C4-2B (cell line): Measurements from ENCODE around the gene CEP250.

ENCODE experiments used
- CTCF ChIP-seq: fragments of 450-650 bp; conservative IDR thresholded peaks from 2 replicates; pipeline ENCODE4 v1.5.1; 2017; ENCODE audit warnings: mild to moderate bottlenecking
- ZFX ChIP-seq: fragments of 450-650 bp; IDR thresholded peaks from 2 replicates; pipeline ENCODE4 v1.6.1; 2017

DNA sequence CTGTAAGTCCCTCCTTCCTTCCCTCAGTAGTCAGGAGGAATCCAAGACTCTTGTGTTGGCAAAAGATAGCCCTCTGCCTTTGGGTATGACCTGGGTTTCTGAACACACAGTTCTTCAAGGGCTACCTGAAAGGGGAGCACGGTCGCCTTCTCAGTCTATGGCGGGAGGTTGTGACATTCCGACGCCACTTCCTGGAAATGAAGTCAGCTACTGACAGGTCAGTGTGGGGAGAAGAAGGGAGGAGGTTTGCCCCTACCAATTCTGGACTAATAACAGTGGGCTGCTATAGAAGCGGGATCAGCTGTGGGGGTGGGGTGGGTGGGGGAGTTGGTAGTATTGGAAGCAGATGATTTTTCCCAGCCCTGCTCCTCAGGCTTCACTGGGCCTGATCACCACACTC is 11.5 kb downstream of the CEP250 start:
- TF ChIP-seq CTCF: no peak
- no peak for TF ChIP-seq ZFX
